ENCODE results near the gene NHLRC2.

The NHLRC2 gene

DNA sequence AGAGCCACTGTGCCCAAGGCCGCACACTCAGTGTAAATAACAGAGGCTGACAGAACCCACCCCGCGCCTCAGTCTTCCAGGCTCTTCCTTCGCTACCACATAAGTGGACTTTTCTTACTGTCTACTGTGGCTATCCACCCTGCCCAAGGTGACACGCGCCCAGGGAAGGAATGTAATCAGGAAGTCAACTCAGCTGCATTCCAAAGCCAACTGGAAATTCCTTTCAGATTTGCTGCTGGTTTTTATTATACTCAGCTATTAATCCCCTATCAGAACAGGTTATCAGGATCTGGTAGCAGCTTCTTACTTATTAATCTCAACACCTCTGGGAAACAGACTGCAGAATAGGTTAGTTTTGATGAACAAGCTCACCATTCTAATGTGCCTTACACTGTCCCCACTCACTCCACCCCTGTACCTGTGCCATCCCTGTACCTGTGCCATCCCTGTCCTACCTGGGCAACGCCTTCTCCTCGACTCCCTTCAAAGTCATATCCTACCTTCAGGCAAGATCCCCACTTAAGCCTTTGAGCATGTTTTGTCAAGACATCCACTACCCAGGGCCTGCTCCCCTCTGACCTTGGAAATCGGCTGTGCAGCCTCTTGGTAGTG, 90.7 kb downstream of the NHLRC2 start:
- no peak for DNase-seq

DNA sequence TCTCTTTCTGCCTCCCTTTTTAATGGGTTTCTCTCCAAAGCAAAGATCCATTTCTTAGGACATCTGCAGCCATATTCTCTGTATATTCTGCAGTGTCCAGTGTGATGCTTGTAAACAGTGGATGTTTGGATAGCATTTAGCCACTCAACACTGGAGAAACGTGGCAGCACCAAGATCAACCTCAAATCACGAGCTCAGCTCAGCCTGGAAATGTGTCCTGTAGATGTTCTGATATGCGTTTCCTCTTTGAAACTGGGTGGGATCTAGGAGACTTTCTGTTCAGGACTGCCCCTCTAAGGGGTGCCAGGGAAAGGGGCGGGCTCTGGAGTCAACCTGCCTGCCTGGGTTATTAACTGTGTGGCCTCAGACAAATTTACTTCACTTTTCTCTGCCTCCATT, 91.2 kb downstream of the NHLRC2 start:
- DNase-seq, result no peak

DNA sequence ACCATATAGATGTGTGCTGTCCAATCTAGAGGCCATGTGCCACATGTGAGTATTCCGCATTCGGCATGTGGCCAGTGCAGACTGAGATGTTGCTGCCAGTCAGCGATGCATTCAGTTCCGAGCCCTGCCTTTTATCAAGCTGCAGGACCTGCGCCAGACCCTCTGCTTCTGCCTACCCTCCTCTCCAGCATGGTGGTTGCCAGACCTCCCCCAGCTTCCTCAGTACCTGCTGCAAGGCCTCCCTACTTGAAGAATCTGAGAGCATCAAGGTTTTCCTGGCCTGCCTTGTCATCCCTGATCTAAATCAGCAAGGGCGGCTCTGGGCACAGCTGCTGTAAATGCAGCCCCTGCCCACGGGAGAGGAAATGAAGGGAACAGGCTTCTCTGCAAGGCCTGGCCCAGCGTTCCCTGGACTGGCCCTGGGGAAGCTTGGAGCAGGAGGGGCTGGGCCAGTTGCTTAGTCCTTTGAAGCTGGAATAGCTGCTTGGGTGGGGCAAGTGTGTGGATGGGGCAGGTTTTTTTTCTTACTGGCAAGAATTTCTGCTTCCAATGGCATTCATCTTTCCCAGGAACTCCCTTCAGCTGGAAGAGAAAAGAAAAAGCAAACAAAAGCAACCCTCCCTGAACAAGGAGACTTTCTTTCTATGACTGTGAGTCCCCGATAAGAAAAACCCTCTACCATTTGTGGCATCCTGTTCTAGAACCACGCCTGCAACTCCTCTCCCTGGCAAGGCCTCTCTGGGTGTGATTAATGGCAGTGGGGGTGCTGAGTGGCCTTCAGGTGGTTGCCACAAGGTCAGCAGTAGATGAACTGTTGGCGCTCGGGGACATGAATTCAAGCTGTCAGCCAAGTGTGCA, 93.0 kb downstream of the NHLRC2 start:
- no peak for DNase-seq

GRCh38 chr10:113948048-113948447, 93.6 kb downstream of the NHLRC2 start:
- DNase-seq, result no peak

DNA sequence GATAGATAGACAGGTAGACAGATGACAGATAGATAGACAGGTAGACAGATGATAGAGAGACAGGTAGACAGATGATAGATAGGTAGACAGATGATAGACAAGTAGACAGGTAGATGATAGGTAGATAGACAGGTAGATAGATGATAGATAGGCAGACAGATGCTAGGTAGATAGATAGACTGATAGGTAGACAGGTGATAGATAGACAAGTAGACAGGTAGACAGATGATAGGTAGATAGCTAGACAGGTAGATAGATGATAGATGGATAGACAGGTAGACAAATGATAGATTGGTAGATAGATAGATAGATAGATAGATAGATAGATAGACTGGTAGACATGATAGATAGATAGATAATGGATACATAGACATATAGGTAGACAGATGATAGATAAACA, 95.8 kb downstream of the NHLRC2 start:
- no peak for DNase-seq

DNA sequence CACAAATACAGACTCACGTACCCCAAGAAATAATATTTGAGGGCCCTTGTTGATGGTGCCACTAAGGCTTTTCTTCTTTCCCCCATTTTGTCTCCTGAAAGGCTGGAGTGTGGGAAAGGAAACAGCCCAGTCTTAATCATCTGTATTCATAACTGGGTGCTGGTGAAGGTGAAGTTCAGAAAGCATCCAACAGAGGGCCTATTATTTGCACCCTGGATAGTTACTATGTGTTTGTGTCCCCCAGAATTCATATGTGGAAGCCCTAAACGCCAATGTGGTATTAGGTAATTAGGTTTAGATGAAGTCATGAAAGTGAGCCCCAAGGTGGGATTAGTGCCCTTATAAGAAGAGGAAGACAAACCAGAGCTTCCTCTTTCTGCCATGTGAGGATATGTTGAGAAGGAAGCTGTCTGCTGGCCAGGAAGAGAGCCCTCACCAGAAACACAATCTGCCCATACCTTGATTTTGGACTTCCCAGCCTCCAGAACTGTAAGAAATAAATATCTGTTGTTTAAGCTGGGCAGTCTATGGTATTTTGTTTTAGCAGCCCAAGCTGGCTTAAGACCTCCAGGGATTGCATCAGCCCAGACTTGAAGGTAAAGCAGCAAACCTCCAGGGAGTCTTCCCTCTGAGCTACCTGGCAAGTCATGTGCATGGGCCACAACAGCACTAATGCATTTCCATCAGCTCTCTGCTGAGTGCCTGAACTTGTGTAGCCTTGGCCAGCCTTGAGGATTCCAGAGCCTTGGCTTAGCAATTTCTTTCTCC, 99.2 kb downstream of the NHLRC2 start:
- DNase-seq, result no peak

- DNase-seq, result no peak
Measured at GRCh38 chr10:113954409-113954808, 99.9 kb downstream of the NHLRC2 start.

DNA sequence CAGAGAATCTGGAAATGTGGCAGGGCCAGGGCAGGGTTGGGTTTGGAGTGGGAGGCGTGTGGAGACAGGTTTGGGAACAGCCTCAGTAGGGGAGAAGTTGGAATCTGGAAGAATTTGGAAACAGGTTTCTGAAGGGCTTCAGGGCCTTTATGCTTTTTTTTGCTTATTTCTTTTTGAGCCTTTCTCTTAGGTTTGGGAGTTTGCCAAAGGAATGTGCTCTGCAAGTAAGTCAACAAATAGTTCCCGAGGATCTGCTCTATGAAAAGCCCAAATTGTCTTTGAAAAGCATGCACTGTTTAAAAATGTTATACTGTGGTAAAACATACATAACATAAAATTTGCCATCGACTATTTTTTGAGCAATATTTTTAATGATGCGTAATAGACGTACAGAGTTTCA, 102.6 kb downstream of the NHLRC2 start:
- no peak for DNase-seq

DNA sequence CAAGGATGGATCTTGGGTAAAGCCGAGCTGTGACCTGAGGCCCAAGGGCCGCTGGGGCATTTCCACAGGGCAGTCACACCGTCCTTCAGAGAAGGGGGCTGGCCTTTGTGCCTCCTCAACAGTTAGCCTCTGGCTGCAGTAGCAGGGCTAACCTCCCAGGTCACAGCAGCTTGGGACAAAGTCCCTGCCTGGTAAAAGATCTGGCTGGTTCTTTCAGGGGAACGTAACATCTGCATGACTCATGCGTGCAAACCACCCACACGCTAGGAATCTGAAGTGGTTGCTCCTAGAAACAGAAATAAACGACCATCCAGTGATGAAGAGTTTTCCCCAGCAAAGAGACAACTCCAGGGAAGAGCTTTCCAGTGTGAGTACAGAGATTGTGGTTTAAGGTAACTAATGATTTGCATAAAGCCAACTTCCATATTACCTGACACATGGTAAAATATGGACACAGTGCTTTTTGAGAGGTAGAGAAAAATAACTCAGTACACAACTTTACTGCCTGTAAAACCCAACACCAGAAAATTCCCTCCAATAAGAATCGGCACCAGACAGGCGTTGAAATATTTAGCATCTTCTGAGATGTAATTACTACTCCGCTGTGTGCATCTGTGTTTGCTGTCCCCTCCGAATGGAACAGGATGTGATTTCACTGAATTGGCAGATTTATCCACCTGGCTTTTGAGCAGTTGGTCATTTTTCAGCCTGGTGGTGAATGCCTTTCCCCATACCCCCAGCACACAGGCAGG, 104.3 kb downstream of the NHLRC2 start:
- DNase-seq, result no peak

DNA sequence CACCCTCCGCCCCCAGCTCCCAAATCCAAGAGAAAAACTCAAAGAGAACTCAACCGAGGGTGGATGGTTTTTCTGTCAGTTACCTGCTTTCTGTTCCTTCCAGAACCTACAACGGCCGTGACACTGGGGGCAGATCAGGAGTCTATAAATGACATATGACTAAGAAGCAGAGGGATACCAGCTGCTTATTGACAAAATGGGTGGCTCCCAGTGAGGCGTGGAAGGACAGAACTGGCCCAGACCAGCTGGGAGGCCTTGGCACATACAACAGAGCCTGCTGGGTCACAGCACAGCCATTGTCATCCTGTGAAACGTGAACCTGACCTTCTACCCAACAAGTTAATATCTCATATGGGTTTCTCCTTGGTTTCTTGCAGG, 104.9 kb downstream of the NHLRC2 start:
- no peak for DNase-seq

GRCh38 chr10:113960617-113961181, 106.2 kb downstream of the NHLRC2 start:
- no peak for DNase-seq

DNA sequence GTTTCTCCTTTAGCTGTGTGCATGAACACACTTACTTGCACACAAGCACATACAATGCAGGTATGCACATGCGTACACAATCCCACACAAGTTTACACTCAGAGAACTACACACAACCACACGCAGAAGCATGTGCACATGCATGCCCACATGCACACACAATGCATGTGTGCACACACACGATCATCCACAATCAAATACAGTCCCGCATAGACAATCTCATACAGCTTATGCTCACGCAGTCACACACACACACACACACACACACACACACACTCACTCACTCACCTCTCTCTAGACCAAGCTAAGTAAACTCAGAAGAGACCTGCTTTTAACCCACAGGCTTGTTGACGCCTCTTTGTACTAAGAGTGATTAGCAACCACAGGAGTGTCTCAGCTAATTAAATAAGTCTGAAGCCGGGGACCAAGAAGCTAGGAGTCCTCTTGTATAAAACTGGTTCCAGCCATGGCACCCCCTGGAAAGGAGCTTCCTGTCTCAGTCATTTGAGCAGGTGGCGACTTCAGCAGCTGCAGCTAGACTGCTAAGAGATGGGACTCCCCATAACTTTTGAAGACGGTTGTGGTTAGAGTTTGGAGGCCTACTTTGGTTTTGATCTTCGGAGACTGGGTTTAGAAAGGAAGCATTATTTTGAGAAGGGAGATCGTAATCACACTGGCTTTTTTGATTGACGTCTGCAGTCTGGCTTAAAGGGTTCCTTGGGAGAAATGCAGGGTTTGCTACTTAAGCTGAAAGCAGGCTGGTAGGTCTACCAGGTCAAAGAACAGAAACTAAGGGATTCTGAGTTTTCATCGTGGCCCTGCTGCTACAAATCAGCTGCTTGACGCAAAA, 106.9 kb downstream of the NHLRC2 start:
- no peak for DNase-seq

DNA sequence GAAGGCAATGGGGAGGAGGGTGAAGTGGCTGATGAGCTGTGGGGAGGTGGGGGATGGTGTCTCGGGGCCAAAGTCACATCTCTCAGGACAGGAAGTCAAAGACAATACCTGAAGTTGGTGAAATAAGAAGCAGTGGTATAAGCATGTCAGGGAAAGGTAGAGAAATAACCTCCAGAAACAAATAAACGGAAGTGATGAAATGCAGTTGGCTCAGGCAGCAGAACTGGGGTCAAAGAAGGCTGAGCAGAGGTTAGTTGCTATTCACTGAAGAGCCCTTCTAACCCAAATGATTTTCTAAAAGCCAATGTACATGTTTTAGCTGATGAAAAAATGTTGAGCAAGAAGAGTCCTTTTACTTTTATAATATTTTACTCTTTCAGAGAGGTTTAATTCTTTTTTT, 110.6 kb downstream of the NHLRC2 start:
- DNase-seq, result no peak

- no peak for DNase-seq
Measured at GRCh38 chr10:113965683-113966082, 111.2 kb downstream of the NHLRC2 start.
